IMR-90 (cell line): ENCODE results near the gene ZNF532. TPM values are rescaled to one million over a fixed set of nuclear protein-coding genes. Genes with fewer than 3 reads are reported as not detected.

Experiments
- ATAC-seq: fragments of 200-7000 bp; cut with Tn5 transposase; 2 replicates; pipeline ENCODE4 v1.9.1; 2020; ENCODE audit warnings: low read depth, mild to moderate bottlenecking, moderate library complexity
- BruUV-seq: library from RNA; stranded (reverse); fragments of 400-500 nt; replicated peaks from 2 replicates; lab custom pipeline; 2021; lab: Mats Ljungman, UMichigan
- CTCF ChIA-PET: fragments of 300-600 bp; formaldehyde crosslinking; extraction: SDS; loops from one replicate; lab custom pipeline; 2021; ENCODE audit warnings: antibody characterized with exemption; lab: Yijun Ruan, JAX
- POLR2A ChIA-PET: fragments of 300-600 bp; sonication (Branson Sonifier 250); formaldehyde crosslinking; loops from one replicate; lab custom pipeline; 2022; ENCODE audit warnings: antibody characterized with exemption; ENCODE audit not compliant: unreplicated experiment; lab: Charles Lee
- DNase-seq: peaks from one replicate; pipeline ENCODE4 v3.0.0; 2013
- H2AFZ ChIP-seq: replicated peaks from 2 replicates; pipeline ENCODE3; 2013; ENCODE audit warnings: low read length, mild to moderate bottlenecking; ENCODE audit not compliant: poor library complexity
- H2AK5ac ChIP-seq: 2 replicates; pipeline ENCODE4 v1.6.1; 2013; ENCODE audit warnings: low read depth, low read length, inconsistent platforms
- H2AK9ac ChIP-seq: replicated peaks from 2 replicates; pipeline ENCODE3; 2013; ENCODE audit warnings: mild to moderate bottlenecking, low read depth, low read length, moderate library complexity; ENCODE audit not compliant: poor library complexity
- H2BK120ac ChIP-seq: 2 replicates; pipeline ENCODE4 v1.6.1; 2013; ENCODE audit warnings: low read depth, low read length, inconsistent platforms
- H2BK15ac ChIP-seq: 3 replicates; pipeline ENCODE4 v1.6.1; 2013; ENCODE audit warnings: low read depth, low read length, inconsistent platforms
- H2BK20ac ChIP-seq: 2 replicates; pipeline ENCODE4 v1.6.1; 2013; ENCODE audit warnings: low read depth, mild to moderate bottlenecking, inconsistent platforms, low read length, moderate library complexity
- H2BK5ac ChIP-seq: 2 replicates; pipeline ENCODE4 v1.6.1; 2013; ENCODE audit warnings: mild to moderate bottlenecking, low read depth, low read length, inconsistent platforms; ENCODE audit not compliant: poor library complexity, severe bottlenecking
- H3K14ac ChIP-seq: replicated peaks from 2 replicates; pipeline ENCODE4 v1.6.1; 2013; ENCODE audit warnings: low read depth, low read length, inconsistent platforms
- H3K18ac ChIP-seq: 2 replicates; pipeline ENCODE4 v1.6.1; 2013; ENCODE audit warnings: low read depth, low read length, control low read depth
- H3K23ac ChIP-seq: 2 replicates; pipeline ENCODE4 v1.6.1; 2013; ENCODE audit warnings: low read depth, low read length, inconsistent platforms
- H3K27ac ChIP-seq: 2 replicates; pipeline ENCODE4 v1.5.1; 2013; ENCODE audit warnings: mild to moderate bottlenecking, control low read depth, low read length; ENCODE audit not compliant: insufficient read depth
- H3K27me3 ChIP-seq: 2 replicates; pipeline ENCODE4 v1.6.1; 2013; ENCODE audit warnings: low read length; ENCODE audit not compliant: control insufficient read depth, insufficient read depth
- H3K36me3 ChIP-seq: 2 replicates; pipeline ENCODE4 v1.6.1; 2013; ENCODE audit warnings: low read length, mixed read lengths; ENCODE audit not compliant: control insufficient read depth, insufficient read depth
- H3K4ac ChIP-seq: 2 replicates; pipeline ENCODE4 v1.6.1; 2013; ENCODE audit warnings: low read depth, low read length, inconsistent platforms
- H3K4me1 ChIP-seq: 2 replicates; pipeline ENCODE4 v1.6.1; 2013; ENCODE audit warnings: low read length, mixed read lengths; ENCODE audit not compliant: control insufficient read depth, insufficient read depth
- H3K4me2 ChIP-seq: 2 replicates; pipeline ENCODE4 v1.6.1; 2013; ENCODE audit warnings: low read depth, mild to moderate bottlenecking, control low read depth, low read length, moderate library complexity
- H3K4me3 ChIP-seq: 2 replicates; pipeline ENCODE4 v1.5.1; 2013; ENCODE audit warnings: low read depth, mild to moderate bottlenecking, control low read depth, low read length, moderate library complexity; ENCODE audit not compliant: insufficient read depth
- H3K56ac ChIP-seq: 2 replicates; pipeline ENCODE4 v1.6.1; 2013; ENCODE audit warnings: low read length, inconsistent platforms; ENCODE audit not compliant: insufficient read depth; ENCODE audit errors: extremely low read depth
- H3K79me1 ChIP-seq, 2 experiments: 2 replicates each; pipeline ENCODE4 v1.6.1; 2013; ENCODE audit warnings: low read length in 2 of 2, inconsistent platforms in 1 of 2, low read depth in 1 of 2
- H3K9ac ChIP-seq: 2 replicates; pipeline ENCODE4 v1.6.1; 2013; ENCODE audit warnings: low read depth, low read length, control low read depth
- H3K9me1 ChIP-seq: 2 replicates; pipeline ENCODE4 v1.6.1; 2013; ENCODE audit warnings: low read length, inconsistent platforms; ENCODE audit not compliant: insufficient read depth
- H3K9me3 ChIP-seq: 2 replicates; pipeline ENCODE4 v1.6.1; 2013; ENCODE audit warnings: low read length; ENCODE audit not compliant: control insufficient read depth, insufficient read depth
- H4K20me1 ChIP-seq: 2 replicates; pipeline ENCODE4 v1.6.1; 2013; ENCODE audit warnings: low read length, inconsistent platforms; ENCODE audit not compliant: insufficient read depth
- H4K5ac ChIP-seq: 2 replicates; pipeline ENCODE4 v1.6.1; 2013; ENCODE audit warnings: mild to moderate bottlenecking, low read depth, low read length, control low read depth
- H4K8ac ChIP-seq, 2 experiments: 2 replicates each; pipeline ENCODE4 v1.6.1; 2013; ENCODE audit warnings: low read depth in 2 of 2, low read length in 2 of 2, control low read depth in 1 of 2, inconsistent platforms in 1 of 2
- H4K91ac ChIP-seq: 2 replicates; pipeline ENCODE4 v1.6.1; 2013; ENCODE audit warnings: low read depth, low read length, inconsistent platforms; ENCODE audit not compliant: insufficient read depth
- MAFK ChIP-seq: IDR thresholded peaks from 2 replicates; pipeline ENCODE4 v1.6.1; 2012; ENCODE audit warnings: low read depth, low read length, improper control_type of control experiment
- WGBS, 2 experiments: methylation state at CpG; one replicate each; pipeline versions ENCODE4 v1.1.5 to v1.1.7; 2013; ENCODE audit warnings: missing lambda C conversion rate in 2 of 2; ENCODE audit not compliant: insufficient read length in 1 of 2; ENCODE audit errors: extremely low coverage in 2 of 2; 5-methylcytosine and 5-hydroxymethylcytosine counted together
- dilution Hi-C: fragments of 300-500 bp; cut with HindIII; formaldehyde crosslinking; loops from one replicate; pipeline ENCODE4 v1.14.3; 2018; ENCODE audit warnings: low sequenced_read_pairs; ENCODE audit not compliant: unreplicated experiment
- in situ Hi-C: fragments of 300-500 bp; cut with MboI; formaldehyde crosslinking; loops from 3 replicates; pipeline ENCODE4 v1.14.3; 2019; ENCODE audit warnings: low sequenced_read_pairs, inconsistent platforms, mixed read lengths
- intact Hi-C: fragments of 100-400 bp; cut with micrococcal nuclease; formaldehyde crosslinking; loops from 2 replicates; pipeline ENCODE4 v1.10.0; 2022
- polyA plus RNA-seq, 3 experiments: library from polyadenylated mRNA; depleted of rRNA; stranded (reverse); fragments of >200 nt; gene quantifications; 2 replicates each; pipeline ENCODE4 v1.2.3, GENCODE V29; 2012; ENCODE audit warnings: low replicate concordance in 1 of 3
- total RNA-seq: library from RNA; depleted of rRNA; stranded (reverse); fragments of >200 nt; gene quantifications from 2 replicates; pipeline ENCODE4 v1.2.3, GENCODE V29; 2012

Gene ZNF532
- total and polyA plus RNA-seq, 2 of the 4 experiments (the other 2 are of a cell fraction): 29.9 to 45.8 TPM

- in situ Hi-C loops: no loop called here
- H2AK5ac ChIP-seq: no peak overlapping the region
- H3K14ac ChIP-seq: no peak overlapping the region
- WGBS, 2 experiments: 100% methylated on average over 1 of the region's 8 CpGs; no CpG with 5 or more reads in 1 of the 2 experiments
- dilution Hi-C loops: no loop called here
- H2AFZ ChIP-seq: no peak overlapping the region
- no peak overlapping the region for H3K56ac ChIP-seq
- H2AK9ac ChIP-seq: no peak overlapping the region
- no peak overlapping the region for H4K8ac ChIP-seq
- H3K4ac ChIP-seq: no peak overlapping the region
- no TSS peak for BruUV-seq
- CTCF ChIA-PET: no interaction called here
- H3K18ac ChIP-seq: no peak overlapping the region
- H3K36me3 ChIP-seq: peaks cover 29% of the 10 kb centered on the region
- TF ChIP-seq MAFK: no peak
- no peaks in the 10 kb centered on the region for H3K9me3 ChIP-seq
- intact Hi-C loops: no loop called here
- H4K5ac ChIP-seq: no peak overlapping the region
- H3K79me1 ChIP-seq: peaks cover 11 to 42% of the 10 kb centered on the region in 2 experiments
- DNase-seq (no peak), ATAC-seq (no peak)
- no peak overlapping the region; the same call in 2 of the 3 replicates for H2BK15ac ChIP-seq
- H3K9ac ChIP-seq: no peak overlapping the region
- no peak overlapping the region for H2BK5ac ChIP-seq
- no peak overlapping the region for H3K27ac ChIP-seq
- POLR2A ChIA-PET: no interaction called here
- H3K23ac ChIP-seq: no peak overlapping the region
- H3K4me1 ChIP-seq: peaks cover 7% of the 10 kb centered on the region
- no peak overlapping the region for H2BK120ac ChIP-seq
- no peak overlapping the region for H2BK20ac ChIP-seq
- H3K9me1 ChIP-seq: peaks cover 12% of the 10 kb centered on the region
- H4K20me1 ChIP-seq: peaks cover 4% of the 10 kb centered on the region; the same call in 1 of the 2 replicates
- H3K27me3 ChIP-seq: no peaks in the 10 kb centered on the region
- no peak overlapping the region for H4K91ac ChIP-seq
- no peak overlapping the region for H3K4me2 ChIP-seq
- H3K4me3 ChIP-seq: no peak overlapping the region
Observed at GRCh38 chr18:58941426-58942099, 76.9 kb downstream of the ZNF532 start.
